ENCODE measurements around the gene GABRR1.

The GABRR1 gene

GRCh38 chr6:89198235-89198634 is 18.9 kb downstream of the GABRR1 start:
- no peak for DNase-seq (ENCODE audit: low spot score)

GRCh38 chr6:89197141-89197540 is 20.0 kb downstream of the GABRR1 start:
- no peak for TF ChIP-seq CTCF (IDR thresholded peaks at IDR 0.05; ENCODE audit: borderline replicate concordance, control extremely low read depth, extremely low read depth, insufficient read depth, missing control alignments)
- no peak for DNase-seq (ENCODE audit: low spot score)
- in situ Hi-C loops (cut with MboI; ENCODE audit: low sequenced_read_pairs, unreplicated experiment): no loop called here

More at GRCh38 chr6:89198235-89198634, 18.9 kb downstream of the GABRR1 start:
- TF ChIP-seq CTCF (IDR thresholded peaks at IDR 0.05; ENCODE audit: borderline replicate concordance, control extremely low read depth, extremely low read depth, insufficient read depth, missing control alignments): no peak
- in situ Hi-C loops (cut with MboI; ENCODE audit: low sequenced_read_pairs, unreplicated experiment): no loop called here

- in situ Hi-C loops (cut with MboI; ENCODE audit: low sequenced_read_pairs, unreplicated experiment): no loop called here
- TF ChIP-seq CTCF (IDR thresholded peaks at IDR 0.05; ENCODE audit: borderline replicate concordance, control extremely low read depth, extremely low read depth, insufficient read depth, missing control alignments): no peak
- no peak for DNase-seq (ENCODE audit: low spot score)
These were observed 22.6 kb downstream of the GABRR1 start for GRCh38 chr6:89194559-89194958.

- in situ Hi-C loops (cut with MboI; ENCODE audit: low sequenced_read_pairs, unreplicated experiment): no loop called here
- TF ChIP-seq CTCF (IDR thresholded peaks at IDR 0.05; ENCODE audit: borderline replicate concordance, control extremely low read depth, extremely low read depth, insufficient read depth, missing control alignments): no peak
- no peak for DNase-seq (ENCODE audit: low spot score)
These were observed 26.4 kb downstream of the GABRR1 start for GRCh38 chr6:89190741-89191140.

GRCh38 chr6:89187504-89187903 is 29.7 kb downstream of the GABRR1 start:
- DNase-seq (ENCODE audit: low spot score): no peak
- in situ Hi-C loops (cut with MboI; ENCODE audit: low sequenced_read_pairs, unreplicated experiment): no loop called here
- TF ChIP-seq CTCF (IDR thresholded peaks at IDR 0.05; ENCODE audit: borderline replicate concordance, control extremely low read depth, extremely low read depth, insufficient read depth, missing control alignments): no peak

GRCh38 chr6:89186762-89187161 is 30.4 kb downstream of the GABRR1 start:
- in situ Hi-C loops (cut with MboI; ENCODE audit: low sequenced_read_pairs, unreplicated experiment): no loop called here
- DNase-seq (ENCODE audit: low spot score): no peak
- TF ChIP-seq CTCF (IDR thresholded peaks at IDR 0.05; ENCODE audit: borderline replicate concordance, control extremely low read depth, extremely low read depth, insufficient read depth, missing control alignments): no peak

- no peak for DNase-seq (ENCODE audit: low spot score)
- in situ Hi-C loops (cut with MboI; ENCODE audit: low sequenced_read_pairs, unreplicated experiment): no loop called here
- TF ChIP-seq CTCF (IDR thresholded peaks at IDR 0.05; ENCODE audit: borderline replicate concordance, control extremely low read depth, extremely low read depth, insufficient read depth, missing control alignments): no peak
These were observed 32.8 kb downstream of the GABRR1 start for GRCh38 chr6:89184344-89184743.
